HG03045 (cell line): Measurements from ENCODE around the gene STX18.
A peak's percentile ranks its signal among the peaks of the same experiment; 100 is the strongest.
"Not testable (repeated sequence)": the region's sequence is repeated elsewhere in the genome, so short reads cannot be mapped to it uniquely, and the experiment has no call there.

Experiments used
- ATAC-seq: cut with Tn5 transposase; IDR thresholded peaks from one replicate; pipeline ENCODE4 v1.9.1; 2021; ENCODE audit warnings: mild to moderate bottlenecking, moderate library complexity; ENCODE audit not compliant: unreplicated experiment

The STX18 gene

DNA sequence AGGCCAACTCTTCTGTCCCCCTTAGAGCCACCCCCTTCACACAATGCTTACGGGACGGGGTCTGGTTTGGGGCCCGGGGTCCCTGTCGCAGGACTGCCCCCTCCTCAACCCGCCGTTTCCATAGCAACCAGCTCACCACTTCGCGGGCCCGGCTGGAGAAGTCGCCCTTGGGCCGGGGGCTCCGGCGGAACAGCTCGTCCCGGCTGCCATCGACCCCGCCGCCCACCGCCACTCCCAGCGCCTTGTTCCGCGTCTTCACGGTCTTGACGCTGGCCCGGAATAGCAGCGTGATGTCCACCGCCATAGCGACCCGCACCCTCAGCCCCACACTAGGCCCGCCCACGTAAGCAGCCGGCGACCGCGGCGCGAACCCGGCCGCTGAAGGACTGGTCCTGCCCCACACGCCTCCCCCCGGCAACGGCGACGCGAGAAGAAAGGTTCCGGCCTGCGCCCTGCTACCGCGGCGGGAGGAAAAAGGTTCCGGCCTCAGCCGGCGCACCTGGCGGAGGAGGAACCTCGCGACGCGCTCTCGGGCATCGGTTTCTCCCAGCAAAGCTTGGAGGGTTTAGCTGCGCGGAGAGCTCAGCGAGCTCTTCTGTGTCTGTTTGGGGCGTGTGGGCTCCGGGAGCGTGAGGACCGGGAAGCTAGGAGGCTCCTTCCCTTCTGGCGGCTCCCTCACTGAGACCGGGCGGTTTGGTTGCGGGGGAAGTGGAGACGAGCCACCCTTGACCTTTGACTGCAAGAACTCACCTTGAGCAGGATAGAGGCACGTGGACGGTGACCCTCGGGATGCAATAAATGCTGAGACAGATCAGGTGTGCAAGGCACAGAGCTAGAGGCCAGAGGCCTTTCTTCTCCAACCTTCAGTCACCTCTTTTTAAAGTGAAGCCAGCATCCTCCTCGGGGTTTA, at the start of gene STX18:
STX18 (minus strand) TSS at position 388 of the 910 bp plus-strand sequence; CDS start at position 304, 84 bp downstream.
- peak; percentile 88 for ATAC-seq

DNA sequence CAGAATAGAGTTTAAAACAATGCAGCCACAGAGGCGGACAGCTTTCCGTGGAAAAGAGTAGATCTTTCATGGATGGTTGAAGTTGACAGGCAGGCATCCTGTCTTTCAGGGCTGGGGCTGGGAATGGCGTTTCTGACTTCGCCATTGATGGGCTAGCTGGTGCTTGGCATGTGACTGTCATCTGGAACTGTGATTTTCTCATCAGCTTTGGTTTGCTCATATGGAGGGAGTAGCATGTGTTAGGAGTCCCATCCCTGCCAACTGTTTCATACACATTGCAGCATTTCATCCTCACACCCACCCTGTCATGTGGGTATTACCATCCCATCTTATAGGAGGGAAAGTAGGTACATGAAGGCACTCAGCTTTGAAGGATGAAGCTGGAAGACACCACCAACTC, 49.2 kb upstream of the STX18 start:
- no peak for ATAC-seq

DNA sequence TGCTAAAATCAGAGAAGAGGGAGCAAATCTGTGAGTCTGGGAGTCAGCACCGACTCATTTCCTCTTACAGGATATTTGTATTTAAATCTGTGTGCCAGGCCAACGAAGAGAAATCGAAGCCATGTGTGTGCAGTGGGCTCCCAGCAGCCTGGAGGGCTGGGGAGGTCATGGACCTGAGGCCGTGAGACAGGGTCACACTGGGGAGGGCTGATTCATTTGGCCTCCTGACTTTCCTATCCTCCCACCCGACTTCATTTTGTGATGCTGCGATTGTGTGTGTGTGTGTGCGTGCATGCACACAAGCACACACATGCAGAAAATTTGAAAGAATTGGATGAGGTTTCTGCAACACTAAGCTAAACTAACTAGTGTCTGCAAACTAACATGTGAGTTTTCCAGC, 48.7 kb upstream of the STX18 start:
- no peak for ATAC-seq

DNA sequence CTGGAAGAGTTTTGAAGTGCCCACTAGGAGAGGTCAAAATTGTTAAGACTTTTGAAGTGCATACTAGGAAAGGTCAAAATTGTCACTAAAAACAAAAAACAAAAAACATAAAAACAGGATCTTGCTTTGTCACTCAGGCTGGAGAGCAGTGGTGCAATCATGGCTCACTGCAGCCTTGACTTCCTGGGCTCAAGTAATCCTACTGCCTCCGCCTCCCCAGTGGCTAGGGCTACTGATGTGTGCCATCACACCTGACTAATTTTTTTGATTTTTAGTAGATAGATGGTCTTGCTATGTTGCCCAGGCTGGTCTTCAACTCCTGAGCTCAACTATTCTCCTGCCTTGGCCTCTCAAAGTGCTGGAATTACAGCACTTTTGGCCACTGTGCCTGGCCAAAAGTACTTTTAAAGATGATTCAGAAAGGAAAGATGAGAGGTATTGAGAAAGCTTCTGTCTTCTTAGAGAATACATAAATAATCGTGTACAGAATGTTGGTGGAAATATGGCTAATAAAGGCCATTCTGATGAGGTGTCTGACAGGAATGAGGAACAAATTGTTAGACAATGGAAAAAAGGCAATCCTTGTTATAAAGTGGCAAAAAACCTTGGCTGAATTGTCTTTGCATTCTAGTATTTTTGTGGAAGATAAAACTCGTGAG, 43.3 kb upstream of the STX18 start:
- no peak for ATAC-seq

DNA sequence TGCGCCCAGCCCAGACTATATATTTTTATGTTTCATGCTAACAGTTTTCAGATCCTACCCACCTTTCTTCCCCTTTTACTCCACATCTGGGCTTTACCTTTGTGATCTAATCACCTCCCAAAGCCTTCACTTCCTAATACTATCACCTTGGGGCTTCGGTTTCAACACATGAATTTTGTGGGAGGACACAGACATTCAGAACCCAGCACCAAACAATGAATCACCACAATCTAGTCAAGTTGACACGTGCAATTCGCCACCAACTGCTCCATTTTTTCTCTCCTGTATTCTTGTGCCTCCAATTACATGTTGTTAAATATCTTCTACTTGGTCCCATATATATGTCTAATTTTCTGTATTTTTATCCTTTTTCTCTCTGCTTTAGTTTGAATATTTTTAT, 41.8 kb upstream of the STX18 start:
- ATAC-seq, result no peak

DNA sequence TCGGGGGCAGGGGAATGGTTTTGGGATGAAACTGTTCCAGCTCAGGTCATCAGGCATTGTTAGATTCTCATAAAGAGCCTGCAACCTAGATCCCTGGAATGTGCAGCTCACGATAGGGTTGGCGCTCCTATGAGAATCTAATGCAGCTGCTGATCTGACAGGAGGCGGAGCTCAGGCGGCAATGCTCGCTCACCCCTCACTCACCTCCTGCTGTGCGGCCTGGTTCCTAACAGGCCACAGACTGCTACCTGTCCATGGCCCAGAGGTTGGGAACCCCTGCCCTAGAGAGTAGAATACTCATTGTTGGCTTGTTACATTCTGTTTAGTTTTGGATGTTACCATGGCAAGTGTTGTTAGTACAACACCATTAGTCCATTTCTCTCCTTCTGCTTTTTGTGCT, 40.8 kb upstream of the STX18 start:
- no peak for ATAC-seq

DNA sequence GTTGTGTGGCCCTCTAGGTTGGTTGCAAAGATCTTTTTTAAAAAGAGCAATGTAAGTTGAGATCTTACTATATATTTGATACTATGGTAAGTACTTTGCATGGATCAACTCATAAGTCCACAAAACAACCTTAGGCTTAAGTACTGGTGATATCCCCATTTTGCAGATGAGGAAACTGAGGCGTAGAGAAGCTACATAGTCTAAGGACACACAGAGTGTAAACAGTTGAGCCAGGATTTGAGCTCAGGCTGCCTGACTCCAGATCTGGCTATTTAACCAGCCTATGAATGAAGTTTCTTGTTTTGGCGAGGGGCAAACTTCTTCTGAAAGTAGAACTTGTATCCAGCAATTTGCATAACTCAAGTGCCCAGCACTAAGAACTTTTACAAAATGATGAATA, 38.6 kb upstream of the STX18 start:
- ATAC-seq, result no peak

DNA sequence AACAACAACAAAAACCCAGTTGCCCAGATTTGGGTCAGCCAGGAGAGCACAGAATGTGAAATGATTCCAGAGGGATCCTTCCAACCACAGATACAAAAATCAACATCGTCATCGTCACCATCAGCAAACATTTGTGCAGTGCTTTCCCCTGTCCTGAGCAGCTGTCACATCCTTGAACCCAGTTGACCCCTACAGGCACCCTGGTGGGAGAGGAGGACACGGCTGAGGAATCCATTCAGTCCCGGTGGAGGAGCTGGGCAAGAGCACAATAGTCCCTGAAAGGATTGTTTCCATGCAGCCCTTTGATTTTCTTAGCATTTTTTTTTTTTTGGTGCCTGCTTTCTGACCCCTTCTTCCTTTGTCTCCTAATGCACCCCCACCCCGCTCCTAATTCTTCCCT, 37.1 kb upstream of the STX18 start:
- ATAC-seq, result no peak

DNA sequence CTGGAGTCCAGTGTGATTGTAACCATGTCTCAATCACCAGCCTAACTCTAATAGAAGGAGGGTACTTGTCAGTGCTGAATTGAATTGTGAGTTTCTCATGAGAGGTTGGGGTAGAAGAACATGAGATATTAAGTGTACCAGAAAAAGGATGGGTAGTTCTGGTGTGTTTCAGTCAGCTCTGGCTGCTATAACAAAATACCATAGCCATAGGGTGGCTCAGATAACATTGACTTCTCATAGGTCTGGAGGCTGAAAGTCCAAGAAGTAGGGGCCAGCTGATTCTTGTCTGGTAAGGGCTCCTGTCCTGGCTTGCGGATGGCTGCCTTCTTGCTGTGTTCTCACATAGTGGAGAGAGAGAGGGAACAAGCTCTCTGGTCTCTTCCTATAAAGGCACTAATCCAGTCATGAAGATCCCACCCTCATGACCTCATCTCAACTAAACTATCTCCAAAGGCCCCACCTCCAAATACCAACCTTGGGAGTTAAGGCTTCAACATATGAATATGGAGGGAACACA, 35.6 kb upstream of the STX18 start:
- no peak for ATAC-seq

DNA sequence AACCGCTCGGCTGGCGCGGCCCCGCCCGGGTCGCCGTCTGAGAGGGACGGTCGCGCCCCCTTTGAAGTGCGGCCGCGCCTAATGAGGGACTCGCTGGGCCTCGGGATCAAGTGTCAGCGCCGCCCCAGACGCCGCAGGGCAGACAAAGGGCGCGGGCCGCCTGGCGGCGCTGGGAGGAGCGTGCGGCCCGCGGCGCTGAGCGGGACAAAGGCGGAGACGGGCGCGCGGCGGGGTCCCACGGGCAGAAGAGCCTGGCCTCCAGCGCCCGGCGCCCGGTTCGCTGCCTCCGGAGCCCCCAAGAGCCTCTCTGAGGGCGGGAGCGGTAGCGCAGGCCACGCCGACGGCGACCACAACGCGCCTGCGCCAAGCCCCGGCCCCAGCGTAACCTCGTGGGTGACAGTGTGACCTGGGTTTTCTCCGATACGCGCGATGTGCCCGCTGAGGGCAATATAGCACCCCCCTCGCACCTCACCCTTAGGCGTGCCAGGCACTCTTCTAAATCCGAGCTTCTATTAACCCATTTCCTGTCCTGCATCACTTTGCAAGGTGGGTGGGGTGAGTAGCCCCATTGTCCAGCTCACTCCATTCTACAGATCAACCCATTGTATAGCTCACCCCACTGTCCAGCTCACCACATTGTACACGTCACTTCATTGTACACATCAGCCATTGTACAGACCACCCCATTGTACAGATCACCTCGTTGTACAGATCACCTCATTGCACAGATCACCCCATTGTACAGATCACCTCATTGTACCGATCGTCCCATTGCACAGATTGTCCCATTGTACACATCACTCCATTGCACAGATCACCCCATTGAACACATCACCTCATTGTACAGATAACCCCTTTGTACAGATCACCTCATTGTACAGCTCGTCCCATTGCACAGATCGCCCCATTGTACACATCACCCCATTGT, 33.7 kb upstream of the STX18 start:
- peak; percentile 76 for ATAC-seq

DNA sequence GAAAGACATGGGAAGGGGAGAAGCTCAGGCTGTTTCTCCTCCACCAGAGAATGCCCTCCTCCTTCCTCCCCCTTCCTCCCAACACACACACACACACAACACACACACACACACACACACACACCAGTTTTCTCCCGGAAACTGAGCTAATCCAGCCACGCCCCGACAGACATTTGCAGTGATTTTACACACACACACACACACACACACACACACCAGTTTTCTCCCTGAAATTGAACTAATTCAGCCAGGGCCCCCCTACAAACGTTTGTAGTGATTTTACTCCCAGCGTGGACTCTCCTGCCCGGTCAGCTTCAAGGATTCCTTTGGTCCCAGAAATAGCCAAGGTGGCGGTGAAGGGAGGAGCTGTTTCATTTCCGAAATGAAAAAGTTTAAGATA, 32.9 kb upstream of the STX18 start:
- ATAC-seq, result no peak

DNA sequence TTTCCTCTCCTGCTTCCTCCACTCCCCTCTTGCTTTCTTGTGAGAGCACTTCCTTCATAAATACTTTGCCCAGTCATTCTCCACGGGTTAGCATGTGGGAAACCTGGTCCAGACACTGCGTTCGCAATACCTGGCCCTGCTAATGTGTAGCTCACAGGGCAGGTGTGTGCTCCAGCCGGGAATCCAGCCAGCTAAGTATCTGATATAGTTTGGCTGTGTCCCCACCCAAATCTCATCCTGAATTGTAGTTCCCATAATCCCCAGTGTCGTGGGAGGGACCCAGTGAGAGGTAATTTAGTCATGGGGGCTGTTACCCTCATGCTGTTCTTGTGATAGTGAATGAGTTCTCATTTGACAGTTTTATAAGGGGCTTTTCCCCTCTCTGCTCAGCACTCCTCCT, 32.2 kb upstream of the STX18 start:
- no peak for ATAC-seq

DNA sequence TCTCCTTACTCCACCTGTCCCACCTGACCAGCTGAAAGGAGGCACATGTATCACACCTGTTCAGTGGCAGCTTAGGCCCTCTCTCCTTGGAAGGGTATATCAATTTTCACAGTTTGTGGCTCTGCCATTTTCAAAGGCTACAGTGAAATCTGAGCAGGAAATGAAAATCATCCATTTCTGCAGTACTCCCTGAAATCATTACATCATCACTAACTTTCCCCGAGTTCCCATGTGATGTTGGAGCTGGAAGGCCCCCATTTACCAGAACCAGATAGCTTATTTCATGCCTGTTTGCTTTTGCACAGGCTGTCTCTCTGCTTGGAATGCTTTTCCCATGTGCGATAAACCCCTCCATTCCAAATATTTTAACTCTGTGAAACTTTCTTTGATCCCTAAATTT, 31.0 kb upstream of the STX18 start:
- ATAC-seq, result no peak

DNA sequence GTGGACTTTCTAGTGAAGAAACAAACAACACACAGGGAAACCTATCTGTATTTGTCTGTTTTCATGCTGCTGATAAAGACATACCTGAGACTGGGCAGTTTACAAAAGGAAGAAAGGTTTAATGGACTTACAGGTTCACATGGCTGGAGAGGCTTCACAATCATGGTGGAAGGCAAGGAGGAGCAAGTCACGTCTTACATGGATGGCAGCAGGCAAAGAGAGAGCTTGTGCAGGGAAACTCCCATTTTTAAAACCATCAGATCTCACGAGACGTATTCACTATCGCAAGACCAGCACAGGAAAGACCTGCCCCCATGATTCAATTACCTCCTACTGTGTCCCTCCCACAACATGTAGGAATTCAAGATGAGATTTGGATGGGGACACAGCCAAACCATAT, 28.0 kb upstream of the STX18 start:
- not testable (repeated sequence) for ATAC-seq

DNA sequence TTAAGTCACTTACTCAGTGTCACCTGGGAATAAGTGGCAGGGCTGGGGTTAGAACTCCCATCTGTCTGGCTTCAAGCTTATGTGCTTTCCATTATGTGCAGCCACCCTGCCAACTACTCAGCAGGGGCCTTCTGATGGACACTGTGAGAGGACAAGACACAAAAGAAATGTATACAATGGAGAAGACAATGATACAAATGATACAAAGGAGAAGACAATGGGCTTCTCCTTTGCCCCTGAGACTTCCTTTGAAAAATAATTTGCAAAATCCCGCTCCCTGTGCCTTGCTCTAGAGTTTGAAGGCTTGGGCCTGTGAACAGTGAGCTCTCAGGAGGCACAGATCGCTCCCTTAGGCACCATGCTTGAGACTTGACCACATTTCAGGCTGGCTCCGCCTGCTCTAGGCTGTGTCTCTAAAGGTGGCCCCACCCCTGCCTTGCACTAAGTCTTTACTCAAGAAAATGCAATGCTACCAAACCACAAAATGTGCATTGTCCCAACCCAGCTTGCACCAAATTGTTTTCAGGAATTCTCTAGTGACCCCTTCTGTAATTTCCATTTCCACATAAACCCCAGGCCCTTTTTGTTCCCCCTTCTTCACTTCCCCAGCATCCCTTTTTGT, 27.1 kb upstream of the STX18 start:
- ATAC-seq, result no peak

DNA sequence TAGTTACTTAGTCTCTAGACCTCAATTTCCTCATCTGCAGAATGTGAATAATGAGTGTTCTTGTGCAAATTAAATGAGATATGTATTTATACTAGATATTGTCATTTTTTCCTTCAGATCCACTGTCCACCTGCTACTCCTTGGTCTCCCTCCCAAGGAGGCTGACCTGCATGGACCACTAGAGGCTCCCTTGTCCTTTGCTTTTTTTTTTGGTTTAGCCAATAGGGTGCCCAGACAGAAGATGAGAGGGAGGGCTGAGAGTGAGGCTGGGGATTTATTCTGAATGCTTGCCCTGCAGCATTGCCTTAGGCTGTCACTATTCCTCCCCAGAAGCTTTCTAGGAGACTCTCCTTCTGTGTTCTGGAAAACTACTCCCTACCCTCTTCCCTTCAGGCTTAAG, 24.5 kb upstream of the STX18 start:
- ATAC-seq, result not testable (repeated sequence)

DNA sequence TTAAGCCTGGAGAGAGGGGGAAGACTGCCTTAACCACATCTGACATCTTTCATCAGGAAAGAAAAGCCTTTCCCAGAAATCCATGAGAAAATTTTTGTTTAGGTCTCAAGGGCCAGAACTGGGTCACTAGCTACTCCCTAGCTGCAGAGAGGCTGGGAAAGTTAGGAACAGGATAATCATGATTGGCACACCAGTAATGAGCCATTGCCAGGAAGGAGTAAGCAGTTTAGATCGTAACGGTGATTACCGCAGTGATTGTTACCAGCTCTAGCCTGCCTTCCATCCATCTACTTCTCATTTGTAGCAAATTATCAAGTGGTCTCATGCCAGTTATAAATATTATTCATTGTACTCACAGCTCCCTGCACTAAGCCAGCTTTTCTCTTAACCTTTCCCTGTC, 22.7 kb upstream of the STX18 start:
- ATAC-seq, result no peak

DNA sequence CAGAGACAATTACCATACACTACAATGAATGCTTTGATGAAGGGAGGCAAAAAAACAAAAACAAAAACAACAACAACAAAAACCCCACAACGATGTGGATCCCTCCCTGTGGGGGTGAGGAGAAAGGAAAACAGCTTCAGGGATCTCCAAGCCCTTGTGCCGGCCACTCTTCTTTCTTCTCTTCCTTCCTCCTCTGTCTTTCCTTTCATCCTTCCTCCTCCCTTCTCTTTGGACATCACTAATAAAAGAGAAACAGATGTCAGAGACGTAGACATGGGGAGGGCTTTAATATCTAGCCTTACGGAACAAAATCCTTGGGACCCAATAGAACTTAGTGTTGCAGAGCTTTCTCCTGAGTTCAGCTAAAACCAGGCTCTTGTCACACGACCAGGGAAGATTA, 18.8 kb upstream of the STX18 start:
- no peak for ATAC-seq

DNA sequence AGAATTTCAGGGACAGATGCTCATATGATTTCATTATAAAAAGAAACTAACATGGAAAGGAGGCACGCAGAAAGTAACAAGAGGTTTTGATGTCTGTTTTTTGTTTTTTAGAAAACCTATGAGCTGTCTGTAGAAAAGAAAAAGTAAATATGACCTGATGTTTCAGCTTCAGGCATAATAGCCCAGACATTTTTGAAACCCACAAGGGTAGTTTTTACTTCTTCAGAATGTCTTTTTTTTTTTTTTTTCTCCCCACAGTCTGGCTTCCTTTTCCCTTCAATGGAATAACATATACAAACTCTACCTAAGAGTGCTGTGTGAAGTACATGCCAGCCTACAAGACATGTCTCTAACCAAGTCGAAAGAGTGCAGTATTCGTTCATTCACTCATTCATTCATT, 18.3 kb upstream of the STX18 start:
- no peak for ATAC-seq

DNA sequence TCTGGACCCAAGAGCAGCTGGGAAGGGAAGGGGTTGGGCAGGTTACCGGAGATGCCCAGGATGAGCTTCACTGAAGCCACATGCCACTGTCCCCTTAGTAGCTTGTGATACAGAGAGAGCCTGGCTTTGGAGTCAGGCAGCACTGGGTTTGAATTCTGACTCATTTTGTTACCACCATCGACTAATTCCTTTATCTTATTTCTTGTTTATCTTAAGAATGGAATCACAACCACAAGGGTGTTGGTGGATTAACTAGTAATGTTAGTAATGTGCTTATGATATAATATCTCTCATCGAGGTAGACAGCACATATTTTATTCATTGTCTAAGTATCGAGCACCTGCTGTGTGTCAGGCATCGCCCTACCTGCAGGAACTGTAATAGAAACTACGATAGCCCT, 17.7 kb upstream of the STX18 start:
- no peak for ATAC-seq

DNA sequence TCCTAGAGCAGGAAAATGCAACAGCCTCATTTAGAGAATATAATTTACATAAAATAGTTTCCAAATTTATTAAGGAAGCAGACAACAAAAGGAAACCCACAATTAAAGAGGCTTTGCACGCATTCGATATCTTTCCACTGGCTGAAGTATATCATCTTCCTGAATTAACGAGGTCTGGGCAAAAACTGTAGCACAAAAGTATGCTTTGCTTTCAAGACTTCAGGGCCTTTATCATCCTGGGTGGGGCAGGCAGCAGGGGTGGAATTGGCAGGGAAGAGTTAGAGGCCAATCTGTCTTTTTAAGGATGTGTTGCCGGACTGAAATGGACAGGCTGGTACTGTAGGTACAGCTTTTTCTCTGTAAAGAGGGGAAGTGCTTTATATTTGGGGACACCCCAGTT, 17.0 kb upstream of the STX18 start:
- ATAC-seq, result no peak
